ENCODE data around the gene ARHGAP23.
A peak's percentile ranks its signal among the peaks of the same experiment; 100 is the strongest.

ARHGAP23 gene

GRCh38 chr17:38428112-38428642, at the start of gene ARHGAP23:
ARHGAP23 (plus strand) TSS chr17:38428464; CDS start chr17:38428486, 22 bp downstream.
- DNase-seq (ENCODE audit: low read depth, low spot score), result peak; percentile 81

- no peak for DNase-seq (ENCODE audit: low read depth, low spot score)
Measured at GRCh38 chr17:38379448-38379847, 48.8 kb upstream of the ARHGAP23 start.

GRCh38 chr17:38395090-38395489, 33.2 kb upstream of the ARHGAP23 start:
- no peak for DNase-seq (ENCODE audit: low read depth, low spot score)

- DNase-seq (ENCODE audit: low read depth, low spot score), result no peak
Measured at GRCh38 chr17:38397227-38397626, 31.0 kb upstream of the ARHGAP23 start.

- no peak for DNase-seq (ENCODE audit: low read depth, low spot score)
Measured at GRCh38 chr17:38400286-38400685, 28.0 kb upstream of the ARHGAP23 start.

GRCh38 chr17:38401459-38401858, 26.8 kb upstream of the ARHGAP23 start:
- DNase-seq (ENCODE audit: low read depth, low spot score), result no peak

GRCh38 chr17:38402897-38403296, 25.4 kb upstream of the ARHGAP23 start:
- DNase-seq (ENCODE audit: low read depth, low spot score), result no peak

GRCh38 chr17:38403491-38403890, 24.8 kb upstream of the ARHGAP23 start:
- no peak for DNase-seq (ENCODE audit: low read depth, low spot score)

- DNase-seq (ENCODE audit: low read depth, low spot score), result no peak
Measured at GRCh38 chr17:38404174-38404943, 23.9 kb upstream of the ARHGAP23 start.

- DNase-seq (ENCODE audit: low read depth, low spot score), result no peak
Measured at GRCh38 chr17:38405654-38406053, 22.6 kb upstream of the ARHGAP23 start.

GRCh38 chr17:38410201-38410600, 18.1 kb upstream of the ARHGAP23 start:
- DNase-seq (ENCODE audit: low read depth, low spot score), result no peak

- DNase-seq (ENCODE audit: low read depth, low spot score), result peak; percentile 41
Measured at GRCh38 chr17:38415250-38416194, 12.7 kb upstream of the ARHGAP23 start.

- no peak for DNase-seq (ENCODE audit: low read depth, low spot score)
Measured at GRCh38 chr17:38416840-38417209, 11.4 kb upstream of the ARHGAP23 start.

- no peak for DNase-seq (ENCODE audit: low read depth, low spot score)
Measured at GRCh38 chr17:38417210-38417951, 10.9 kb upstream of the ARHGAP23 start.

- DNase-seq (ENCODE audit: low read depth, low spot score), result no peak
Measured at GRCh38 chr17:38418062-38418692, 10.1 kb upstream of the ARHGAP23 start.

GRCh38 chr17:38418693-38419507, 9.4 kb upstream of the ARHGAP23 start:
- DNase-seq (ENCODE audit: low read depth, low spot score), result peak; percentile 39

GRCh38 chr17:38419508-38419981, 8.7 kb upstream of the ARHGAP23 start:
- DNase-seq (ENCODE audit: low read depth, low spot score), result no peak

GRCh38 chr17:38420518-38420917, 7.7 kb upstream of the ARHGAP23 start:
- DNase-seq (ENCODE audit: low read depth, low spot score), result no peak

- DNase-seq (ENCODE audit: low read depth, low spot score), result peak; percentile 84
Measured at GRCh38 chr17:38421171-38421841, 7.0 kb upstream of the ARHGAP23 start.
